HEK293 (cell line): ENCODE measurements around the gene TM4SF1.
A peak's percentile ranks its signal among the peaks of the same experiment; 100 is the strongest.

Experiments used
- CTCF ChIA-PET: fragments of 350-600 bp; formaldehyde crosslinking; extraction: SDS; loops from one replicate; lab custom pipeline; 2021; ENCODE audit warnings: antibody characterized with exemption; lab: Yijun Ruan, JAX
- POLR2A ChIA-PET: fragments of 300-600 bp; formaldehyde crosslinking; extraction: SDS; loops from one replicate; lab custom pipeline; 2020; ENCODE audit warnings: antibody characterized with exemption, inconsistent platforms; lab: Yijun Ruan, JAX
- H3K27ac ChIP-seq: fragments of 200-500 bp; sonication (Bioruptor generic); 2 replicates; pipeline ENCODE4 v1.5.1; 2014; ENCODE audit warnings: low read depth, low read length, control low read depth, inconsistent platforms; ENCODE audit errors: extremely low read depth
- H3K36me3 ChIP-seq, 2 experiments: fragments of 200-500 bp in 1 of 2; sonication (Bioruptor generic) in 1 of 2; 1 replicate in 1 of 2; 2 replicates in 1 of 2; pipeline ENCODE4 v1.5.1; 2014 to 2017; ENCODE audit warnings: inconsistent platforms in 2 of 2, low read length in 2 of 2; ENCODE audit not compliant: control insufficient read depth in 2 of 2, insufficient read depth in 1 of 2
- H3K4me1 ChIP-seq: fragments of 200-500 bp; sonication (Bioruptor generic); 2 replicates; pipeline ENCODE4 v1.5.1; 2014; ENCODE audit warnings: mild to moderate bottlenecking, low read length, inconsistent platforms; ENCODE audit not compliant: control insufficient read depth, insufficient read depth
- H3K4me3 ChIP-seq: 2 replicates; pipeline ENCODE4 v1.5.1; 2011; ENCODE audit warnings: low read depth, mild to moderate bottlenecking, control low read depth, low read length, moderate library complexity
- H3K9me3 ChIP-seq: fragments of 200-500 bp; sonication (Bioruptor generic); 2 replicates; pipeline ENCODE4 v1.5.1; 2014; ENCODE audit warnings: low read depth, low read length, inconsistent platforms; ENCODE audit not compliant: control insufficient read depth, insufficient read depth
- KLF8 ChIP-seq: fragments of 450-650 bp; formaldehyde crosslinking; IDR thresholded peaks from 2 replicates; pipeline ENCODE4 v1.5.1; 2016; ENCODE audit warnings: missing biosample characterization, missing genetic modification characterization
- PRDM1 ChIP-seq: fragments of 450-650 bp; formaldehyde crosslinking; IDR thresholded peaks from 2 replicates; pipeline ENCODE4; 2016; ENCODE audit warnings: missing biosample characterization, missing genetic modification characterization
- SP2 ChIP-seq: fragments of 450-650 bp; formaldehyde crosslinking; IDR thresholded peaks from 2 replicates; pipeline ENCODE4 v1.5.1; 2016; ENCODE audit warnings: missing biosample characterization, missing genetic modification characterization
- TRIM28 ChIP-seq: IDR thresholded peaks from 2 replicates; pipeline ENCODE4 v1.6.1; 2011; ENCODE audit warnings: low read length, control low read depth, borderline replicate concordance
- WT1 ChIP-seq: fragments of 450-650 bp; formaldehyde crosslinking; IDR thresholded peaks from 2 replicates; pipeline ENCODE4 v1.5.1; 2016; ENCODE audit warnings: missing biosample characterization, missing genetic modification characterization
- ZBTB21 ChIP-seq: fragments of 450-650 bp; formaldehyde crosslinking; IDR thresholded peaks from 2 replicates; pipeline ENCODE4 v1.5.1; 2017; ENCODE audit warnings: missing biosample characterization, missing genetic modification characterization
- ZNF24 ChIP-seq: fragments of 450-650 bp; formaldehyde crosslinking; IDR thresholded peaks from 2 replicates; pipeline ENCODE4 v1.5.1; 2016; ENCODE audit warnings: missing biosample characterization, missing genetic modification characterization
- ZNF366 ChIP-seq: fragments of 450-650 bp; formaldehyde crosslinking; conservative IDR thresholded peaks from 2 replicates; pipeline ENCODE4 v1.5.1; 2016; ENCODE audit warnings: missing biosample characterization, missing genetic modification characterization
- ZNF621 ChIP-seq: fragments of 450-650 bp; formaldehyde crosslinking; IDR thresholded peaks from 2 replicates; pipeline ENCODE4 v1.5.1; 2017; ENCODE audit warnings: missing biosample characterization, missing genetic modification characterization
- ZNF629 ChIP-seq: fragments of 450-650 bp; formaldehyde crosslinking; IDR thresholded peaks from 2 replicates; pipeline ENCODE4 v1.5.1; 2017; ENCODE audit warnings: missing biosample characterization, missing genetic modification characterization
- ZNF677 ChIP-seq: fragments of 450-650 bp; IDR thresholded peaks from 2 replicates; pipeline ENCODE4 v1.5.0; 2018; ENCODE audit warnings: missing biosample characterization, mild to moderate bottlenecking, missing genetic modification characterization, moderate library complexity
- ZXDB ChIP-seq: fragments of 450-650 bp; formaldehyde crosslinking; IDR thresholded peaks from 2 replicates; pipeline ENCODE4 v1.5.1; 2016; ENCODE audit warnings: missing biosample characterization, missing genetic modification characterization
- TF ChIP-seq, protein P1 (sequence below): fragments of 450-650 bp; formaldehyde crosslinking; IDR thresholded peaks from 2 replicates; pipeline ENCODE4 v1.5.1; 2016; ENCODE audit warnings: missing biosample characterization, missing genetic modification characterization, borderline replicate concordance
- TF ChIP-seq, protein P2 (sequence below): fragments of 450-650 bp; formaldehyde crosslinking; IDR thresholded peaks from 2 replicates; pipeline ENCODE4 v1.5.1; 2016; ENCODE audit warnings: missing biosample characterization, missing genetic modification characterization, low read depth
- TF ChIP-seq, protein P3 (sequence below): fragments of 450-650 bp; formaldehyde crosslinking; IDR thresholded peaks from 2 replicates; pipeline ENCODE4 v1.5.1; 2017; ENCODE audit warnings: missing biosample characterization, mild to moderate bottlenecking, missing genetic modification characterization, moderate library complexity
- TF ChIP-seq, protein P4 (sequence below): fragments of 450-650 bp; formaldehyde crosslinking; IDR thresholded peaks from 2 replicates; pipeline ENCODE4 v1.5.1; 2016; ENCODE audit warnings: missing biosample characterization, missing genetic modification characterization

TM4SF1 gene

DNA sequence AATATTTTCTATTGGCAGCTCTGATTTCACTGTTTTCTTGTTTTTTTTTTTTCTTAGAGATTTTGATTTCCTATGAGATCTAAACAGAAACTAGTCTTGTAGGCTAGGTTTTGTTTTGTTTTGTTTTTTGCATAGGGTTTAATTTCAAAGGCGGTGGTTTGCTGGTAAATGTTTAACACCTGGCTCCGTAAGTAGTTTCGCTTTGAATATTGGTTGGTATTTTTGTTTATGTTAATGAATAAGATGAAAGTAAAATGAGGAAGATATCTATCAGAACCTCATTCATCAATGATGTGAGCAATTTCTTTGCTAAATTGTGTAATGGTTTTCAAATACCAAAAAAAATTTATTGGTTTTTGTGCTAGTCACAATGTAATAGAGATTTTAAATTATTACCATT is 39.7 kb upstream of the TM4SF1 start (continued):
- TF ChIP-seq, protein P1, sequence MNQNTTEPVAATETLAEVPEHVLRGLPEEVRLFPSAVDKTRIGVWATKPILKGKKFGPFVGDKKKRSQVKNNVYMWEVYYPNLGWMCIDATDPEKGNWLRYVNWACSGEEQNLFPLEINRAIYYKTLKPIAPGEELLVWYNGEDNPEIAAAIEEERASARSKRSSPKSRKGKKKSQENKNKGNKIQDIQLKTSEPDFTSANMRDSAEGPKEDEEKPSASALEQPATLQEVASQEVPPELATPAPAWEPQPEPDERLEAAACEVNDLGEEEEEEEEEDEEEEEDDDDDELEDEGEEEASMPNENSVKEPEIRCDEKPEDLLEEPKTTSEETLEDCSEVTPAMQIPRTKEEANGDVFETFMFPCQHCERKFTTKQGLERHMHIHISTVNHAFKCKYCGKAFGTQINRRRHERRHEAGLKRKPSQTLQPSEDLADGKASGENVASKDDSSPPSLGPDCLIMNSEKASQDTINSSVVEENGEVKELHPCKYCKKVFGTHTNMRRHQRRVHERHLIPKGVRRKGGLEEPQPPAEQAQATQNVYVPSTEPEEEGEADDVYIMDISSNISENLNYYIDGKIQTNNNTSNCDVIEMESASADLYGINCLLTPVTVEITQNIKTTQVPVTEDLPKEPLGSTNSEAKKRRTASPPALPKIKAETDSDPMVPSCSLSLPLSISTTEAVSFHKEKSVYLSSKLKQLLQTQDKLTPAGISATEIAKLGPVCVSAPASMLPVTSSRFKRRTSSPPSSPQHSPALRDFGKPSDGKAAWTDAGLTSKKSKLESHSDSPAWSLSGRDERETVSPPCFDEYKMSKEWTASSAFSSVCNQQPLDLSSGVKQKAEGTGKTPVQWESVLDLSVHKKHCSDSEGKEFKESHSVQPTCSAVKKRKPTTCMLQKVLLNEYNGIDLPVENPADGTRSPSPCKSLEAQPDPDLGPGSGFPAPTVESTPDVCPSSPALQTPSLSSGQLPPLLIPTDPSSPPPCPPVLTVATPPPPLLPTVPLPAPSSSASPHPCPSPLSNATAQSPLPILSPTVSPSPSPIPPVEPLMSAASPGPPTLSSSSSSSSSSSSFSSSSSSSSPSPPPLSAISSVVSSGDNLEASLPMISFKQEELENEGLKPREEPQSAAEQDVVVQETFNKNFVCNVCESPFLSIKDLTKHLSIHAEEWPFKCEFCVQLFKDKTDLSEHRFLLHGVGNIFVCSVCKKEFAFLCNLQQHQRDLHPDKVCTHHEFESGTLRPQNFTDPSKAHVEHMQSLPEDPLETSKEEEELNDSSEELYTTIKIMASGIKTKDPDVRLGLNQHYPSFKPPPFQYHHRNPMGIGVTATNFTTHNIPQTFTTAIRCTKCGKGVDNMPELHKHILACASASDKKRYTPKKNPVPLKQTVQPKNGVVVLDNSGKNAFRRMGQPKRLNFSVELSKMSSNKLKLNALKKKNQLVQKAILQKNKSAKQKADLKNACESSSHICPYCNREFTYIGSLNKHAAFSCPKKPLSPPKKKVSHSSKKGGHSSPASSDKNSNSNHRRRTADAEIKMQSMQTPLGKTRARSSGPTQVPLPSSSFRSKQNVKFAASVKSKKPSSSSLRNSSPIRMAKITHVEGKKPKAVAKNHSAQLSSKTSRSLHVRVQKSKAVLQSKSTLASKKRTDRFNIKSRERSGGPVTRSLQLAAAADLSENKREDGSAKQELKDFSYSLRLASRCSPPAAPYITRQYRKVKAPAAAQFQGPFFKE (tag by site-specific recombination) = no peak

- CTCF ChIA-PET = interaction anchor here (1.5 kb wide), 1 partner anchor 63 kb away, joined by 7 read pairs; no protein-coding TSS in a partner anchor
- peak; percentile 39 for TF ChIP-seq PRDM1
- no peak for TF ChIP-seq ZNF677
- TF ChIP-seq, protein P2, sequence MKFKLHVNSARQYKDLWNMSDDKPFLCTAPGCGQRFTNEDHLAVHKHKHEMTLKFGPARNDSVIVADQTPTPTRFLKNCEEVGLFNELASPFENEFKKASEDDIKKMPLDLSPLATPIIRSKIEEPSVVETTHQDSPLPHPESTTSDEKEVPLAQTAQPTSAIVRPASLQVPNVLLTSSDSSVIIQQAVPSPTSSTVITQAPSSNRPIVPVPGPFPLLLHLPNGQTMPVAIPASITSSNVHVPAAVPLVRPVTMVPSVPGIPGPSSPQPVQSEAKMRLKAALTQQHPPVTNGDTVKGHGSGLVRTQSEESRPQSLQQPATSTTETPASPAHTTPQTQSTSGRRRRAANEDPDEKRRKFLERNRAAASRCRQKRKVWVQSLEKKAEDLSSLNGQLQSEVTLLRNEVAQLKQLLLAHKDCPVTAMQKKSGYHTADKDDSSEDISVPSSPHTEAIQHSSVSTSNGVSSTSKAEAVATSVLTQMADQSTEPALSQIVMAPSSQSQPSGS (tag by site-specific recombination) = peak; percentile 89
- TF ChIP-seq, protein P3, sequence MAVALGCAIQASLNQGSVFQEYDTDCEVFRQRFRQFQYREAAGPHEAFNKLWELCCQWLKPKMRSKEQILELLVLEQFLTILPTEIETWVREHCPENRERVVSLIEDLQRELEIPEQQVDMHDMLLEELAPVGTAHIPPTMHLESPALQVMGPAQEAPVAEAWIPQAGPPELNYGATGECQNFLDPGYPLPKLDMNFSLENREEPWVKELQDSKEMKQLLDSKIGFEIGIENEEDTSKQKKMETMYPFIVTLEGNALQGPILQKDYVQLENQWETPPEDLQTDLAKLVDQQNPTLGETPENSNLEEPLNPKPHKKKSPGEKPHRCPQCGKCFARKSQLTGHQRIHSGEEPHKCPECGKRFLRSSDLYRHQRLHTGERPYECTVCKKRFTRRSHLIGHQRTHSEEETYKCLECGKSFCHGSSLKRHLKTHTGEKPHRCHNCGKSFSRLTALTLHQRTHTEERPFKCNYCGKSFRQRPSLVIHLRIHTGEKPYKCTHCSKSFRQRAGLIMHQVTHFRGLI (tag by site-specific recombination) = peak; percentile 42; the same call in 1 of the 2 replicates
- TF ChIP-seq SP2 = 0 out of 2 replicates have a peak, but pooled peaks have one; percentile 24
- no peak for TF ChIP-seq ZNF621 (tag by site-specific recombination)
- TF ChIP-seq ZNF629 (tag by site-specific recombination) = peak; percentile 71
- 0 out of 2 replicates have a peak, but pooled peaks have one; percentile 23 for TF ChIP-seq KLF8
- TF ChIP-seq, protein P4, sequence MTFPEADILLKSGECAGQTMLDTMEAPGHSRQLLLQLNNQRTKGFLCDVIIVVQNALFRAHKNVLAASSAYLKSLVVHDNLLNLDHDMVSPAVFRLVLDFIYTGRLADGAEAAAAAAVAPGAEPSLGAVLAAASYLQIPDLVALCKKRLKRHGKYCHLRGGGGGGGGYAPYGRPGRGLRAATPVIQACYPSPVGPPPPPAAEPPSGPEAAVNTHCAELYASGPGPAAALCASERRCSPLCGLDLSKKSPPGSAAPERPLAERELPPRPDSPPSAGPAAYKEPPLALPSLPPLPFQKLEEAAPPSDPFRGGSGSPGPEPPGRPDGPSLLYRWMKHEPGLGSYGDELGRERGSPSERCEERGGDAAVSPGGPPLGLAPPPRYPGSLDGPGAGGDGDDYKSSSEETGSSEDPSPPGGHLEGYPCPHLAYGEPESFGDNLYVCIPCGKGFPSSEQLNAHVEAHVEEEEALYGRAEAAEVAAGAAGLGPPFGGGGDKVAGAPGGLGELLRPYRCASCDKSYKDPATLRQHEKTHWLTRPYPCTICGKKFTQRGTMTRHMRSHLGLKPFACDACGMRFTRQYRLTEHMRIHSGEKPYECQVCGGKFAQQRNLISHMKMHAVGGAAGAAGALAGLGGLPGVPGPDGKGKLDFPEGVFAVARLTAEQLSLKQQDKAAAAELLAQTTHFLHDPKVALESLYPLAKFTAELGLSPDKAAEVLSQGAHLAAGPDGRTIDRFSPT = peak; percentile 29; the same call in 1 of the 2 replicates
- peak; percentile 36; the same call in 1 of the 2 replicates for TF ChIP-seq ZNF366
- TF ChIP-seq WT1 (tag by site-specific recombination) = peak; percentile 54; the same call in 1 of the 2 replicates
- peak; percentile 40; the same call in 1 of the 2 replicates for TF ChIP-seq ZBTB21 (tag by site-specific recombination)
- peak; percentile 77 for TF ChIP-seq ZNF24 (tag by site-specific recombination)
- TF ChIP-seq TRIM28 = no peak
- TF ChIP-seq ZXDB = 0 out of 2 replicates have a peak, but pooled peaks have one; percentile 28
- TF ChIP-seq, all 188 proteins: peak for 12
- H3K36me3 ChIP-seq = no peaks in the 10 kb centered on the region
- no peak overlapping the region for H3K27ac ChIP-seq
- H3K9me3 ChIP-seq = no peaks in the 10 kb centered on the region
- peaks cover 10% of the 10 kb centered on the region; the same call in 1 of the 2 replicates for H3K4me1 ChIP-seq
- no peak overlapping the region for H3K4me3 ChIP-seq
- POLR2A ChIA-PET = no interaction called here
Measured at GRCh38 chr3:149415484-149415883, 38.0 kb upstream of the TM4SF1 start.
